Left lobe of liver (tissue), 2 donors: ENCODE measurements around the gene PTH. TPM values are rescaled to one million over a fixed set of nuclear protein-coding genes. Genes with fewer than 3 reads are reported as not detected.
A peak's percentile ranks its signal among the peaks of the same experiment; 100 is the strongest.

Source experiments
- ATAC-seq: fragments of 200-7000 bp; cut with Tn5 transposase; one replicate; pipeline ENCODE4 v1.9.1; 2020; ENCODE audit warnings: mild to moderate bottlenecking, moderate library complexity
- DNase-seq: peaks from one replicate; pipeline ENCODE4 v3.0.0-alpha.2; 2020; ENCODE audit warnings: low spot score
- total RNA-seq: library from RNA; stranded (reverse); gene quantifications from one replicate; pipeline ENCODE4 v1.2.1, GENCODE V29; 2021
- donor health status: DM: no; HTN: no; CAD: no; lungs with moderate emphysema.
- donor health status: DM: no; HTN: yes; CAD: no.

The PTH gene
- total RNA-seq: not detected

DNA sequence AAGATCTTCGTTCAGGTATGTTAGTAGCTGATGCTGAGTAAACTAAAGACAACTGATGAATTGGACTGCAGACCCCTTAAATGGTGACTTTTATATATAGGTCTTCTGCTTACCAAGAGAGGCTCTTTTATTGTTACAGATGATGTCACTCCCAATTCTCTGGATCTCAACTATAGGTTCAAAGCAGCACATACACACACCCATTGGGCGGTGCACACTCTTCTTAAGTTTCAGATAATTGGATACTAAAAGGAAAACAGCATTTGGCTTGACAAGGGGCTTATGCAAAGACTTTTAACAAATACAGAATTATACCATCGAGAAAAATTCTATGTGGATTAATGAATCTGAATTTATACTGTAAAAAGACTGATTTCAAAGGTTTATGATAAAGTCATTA, at the start of gene PTH:
Gene PTH, minus strand, starts transcription at position 69 of the 400 bp plus-strand sequence. CDS start 3,142 bp downstream, outside the sequence.
- ATAC-seq: no peak
- DNase-seq: no peak

DNA sequence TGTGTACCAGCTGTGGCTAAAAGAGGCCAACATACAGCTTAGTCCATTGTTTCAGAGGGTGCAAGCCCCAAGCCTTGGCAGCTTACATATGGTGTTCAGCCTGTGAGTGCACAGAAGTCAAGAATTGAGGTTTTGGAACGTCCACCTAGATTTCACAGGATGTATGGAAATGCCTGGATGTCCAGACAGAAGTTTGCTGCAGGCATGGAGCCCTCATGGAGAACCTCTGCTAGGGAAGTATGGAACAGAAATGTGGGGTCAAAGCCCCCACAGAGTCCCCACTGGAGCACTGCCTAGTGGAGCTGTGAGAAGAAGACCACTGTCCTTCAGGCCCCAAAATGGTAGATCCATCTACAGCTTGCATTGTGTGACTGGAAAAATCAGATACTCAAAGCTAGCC, 42.2 kb upstream of the PTH start:
- no peak for ATAC-seq
- no peak for DNase-seq

DNA sequence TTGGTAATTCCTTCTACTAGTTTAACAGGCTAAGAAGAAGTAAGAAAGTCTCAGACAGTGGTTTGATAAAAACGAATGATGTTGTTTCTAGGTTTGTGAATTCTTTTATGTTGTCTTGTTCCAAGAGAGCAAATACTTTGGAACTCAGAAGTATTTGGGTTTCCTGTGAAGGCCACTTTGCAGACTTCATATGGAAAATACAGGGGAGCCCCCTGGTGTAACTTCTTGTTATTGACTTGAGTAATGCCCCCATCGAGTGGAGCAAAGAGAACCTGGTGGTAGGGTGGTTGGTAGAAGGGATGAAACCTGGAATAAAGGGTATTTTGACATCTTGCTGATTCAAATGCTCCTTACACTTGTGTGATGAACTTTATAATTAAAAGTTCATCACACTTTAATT, 40.0 kb upstream of the PTH start:
- DNase-seq: no peak
- ATAC-seq: no peak

GRCh38 chr11:13534358-13534757, 38.6 kb upstream of the PTH start:
- no peak for DNase-seq
- ATAC-seq: no peak

- DNase-seq (no peak), ATAC-seq (no peak)
These were observed 29.5 kb upstream of the PTH start for GRCh38 chr11:13525257-13525656.

- ATAC-seq (no peak), DNase-seq (no peak)
These were observed 7.6 kb upstream of the PTH start for GRCh38 chr11:13503393-13503792.

DNA sequence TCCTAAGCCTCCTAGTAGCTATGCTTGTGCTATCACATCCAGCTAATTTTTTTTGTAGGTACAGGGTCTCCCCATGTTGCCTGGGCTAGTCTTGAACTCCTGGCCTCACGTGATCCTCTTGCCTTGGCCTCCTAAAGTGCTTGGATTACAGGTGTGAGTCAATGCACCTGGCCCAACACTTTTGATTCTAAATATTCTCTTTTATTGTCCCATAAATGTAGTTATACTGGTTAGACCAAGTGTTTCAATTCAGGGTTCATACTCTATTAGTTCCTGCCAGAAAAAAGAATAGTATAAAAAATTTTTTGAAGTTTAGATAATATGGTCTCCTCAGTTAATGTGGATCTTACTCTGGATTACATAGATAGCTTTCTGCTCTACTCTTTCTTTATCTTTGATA, 6.7 kb upstream of the PTH start:
- ATAC-seq (no peak), DNase-seq (no peak)

GRCh38 chr11:13494051-13494450, 1.7 kb downstream of the PTH start:
- DNase-seq (no peak), ATAC-seq (no peak)

DNA sequence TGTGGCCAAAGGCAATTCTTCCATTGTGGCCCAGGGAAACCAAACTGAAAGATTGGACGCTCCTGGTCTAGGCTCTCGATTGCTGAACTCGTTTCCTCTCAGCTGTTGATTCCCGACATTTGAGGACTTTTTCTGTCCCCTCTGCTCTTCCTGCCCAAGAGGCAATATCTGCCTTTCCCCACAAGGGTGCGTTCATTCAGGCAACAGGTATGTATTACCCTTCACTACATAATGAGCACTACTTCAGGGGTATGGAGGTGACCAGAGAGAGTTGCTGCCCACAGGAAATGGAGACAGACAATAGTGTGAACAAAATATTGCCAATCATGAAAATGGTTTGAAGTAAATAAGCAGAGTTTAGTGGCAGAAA, 8.2 kb downstream of the PTH start:
- ATAC-seq: peak; percentile 89

GRCh38 chr11:13486926-13487660, 8.7 kb downstream of the PTH start:
- DNase-seq (peak; percentile 64), ATAC-seq (peak; percentile 96)

More for the DNA sequence above, 8.2 kb downstream of the PTH start:
- no peak for DNase-seq

GRCh38 chr11:13480198-13480597, 15.6 kb downstream of the PTH start:
- ATAC-seq (peak; percentile 57), DNase-seq (no peak)

DNA sequence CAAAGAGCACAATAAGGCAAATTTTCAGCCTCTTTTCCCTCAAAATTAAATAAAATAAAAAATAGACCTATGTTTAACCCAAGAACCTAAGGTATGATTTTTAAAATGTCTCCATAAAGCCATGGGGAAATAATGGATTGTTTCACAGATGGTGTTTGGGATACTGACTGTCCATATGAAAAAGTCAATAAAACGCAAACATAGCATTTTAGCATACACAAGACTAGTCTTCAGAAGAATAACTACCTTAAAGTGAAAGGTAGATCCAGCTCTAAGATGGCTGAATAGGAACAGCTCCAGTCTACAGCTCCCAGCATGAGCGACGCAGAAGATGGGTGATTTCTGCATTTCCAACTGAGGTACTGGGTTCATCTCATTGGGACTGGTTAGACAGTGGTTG, 16.1 kb downstream of the PTH start:
- DNase-seq (no peak), ATAC-seq (no peak)

- ATAC-seq (no peak), DNase-seq (no peak)
These were observed 20.7 kb downstream of the PTH start for GRCh38 chr11:13475091-13475490.

GRCh38 chr11:13473013-13473722, 22.6 kb downstream of the PTH start:
- no peak for DNase-seq
- ATAC-seq: peak; percentile 96

- no peak for ATAC-seq
- no peak for DNase-seq
These were observed 27.0 kb downstream of the PTH start for GRCh38 chr11:13468750-13469149.

- no peak for DNase-seq
These were observed 29.9 kb downstream of the PTH start for GRCh38 chr11:13465909-13466371.

GRCh38 chr11:13463779-13464290, 32.0 kb downstream of the PTH start:
- no peak for ATAC-seq

More at GRCh38 chr11:13465909-13466371, 29.9 kb downstream of the PTH start:
- ATAC-seq: no peak

GRCh38 chr11:13462901-13463778, 32.7 kb downstream of the PTH start, which contains the start of gene BTBD10:
Gene BTBD10 (minus strand): TSS chr11:13463222. CDS start chr11:13445124, 18,098 bp downstream.
- ATAC-seq: peak; percentile 98
- peak; percentile 94 for DNase-seq

More at GRCh38 chr11:13463779-13464290, 32.0 kb downstream of the PTH start:
- no peak for DNase-seq

GRCh38 chr11:13462311-13462900, 33.4 kb downstream of the PTH start:
- peak; percentile 64 for DNase-seq
- ATAC-seq: peak; percentile 60

GRCh38 chr11:13461291-13461690, 34.5 kb downstream of the PTH start:
- no peak for ATAC-seq
- DNase-seq: no peak
